ENCODE measurements around the gene RAB31.

RAB31 gene

DNA sequence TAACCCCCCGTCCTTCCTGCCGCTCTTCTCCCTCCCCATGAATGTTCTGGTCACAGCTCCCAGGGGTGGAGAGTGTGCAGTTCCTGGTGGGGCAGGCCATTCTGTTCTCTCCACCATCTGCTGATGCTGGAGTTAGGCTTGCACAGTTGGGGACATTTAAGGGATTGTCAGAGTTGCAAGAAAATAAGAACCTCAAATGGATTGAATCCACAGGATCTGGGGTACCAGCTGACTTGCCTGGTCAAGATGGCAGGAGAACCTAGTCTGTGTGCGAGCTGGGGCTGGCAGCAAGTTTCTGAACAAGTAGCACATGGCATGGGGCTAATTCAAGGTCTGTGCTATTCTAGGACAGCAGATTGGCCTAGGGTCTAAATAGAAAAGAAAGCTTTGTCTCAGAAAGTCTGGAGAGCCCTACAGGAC is 116.9 kb downstream of the RAB31 start:
- DNase-seq = no peak

GRCh38 chr18:9825571-9826073 is 117.5 kb downstream of the RAB31 start:
- DNase-seq = no peak

GRCh38 chr18:9826685-9827084 is 118.6 kb downstream of the RAB31 start:
- no peak for DNase-seq

- DNase-seq = peak in 1 of 2 experiments; percentile 3
These were observed 119.2 kb downstream of the RAB31 start for GRCh38 chr18:9827211-9827792.

GRCh38 chr18:9827793-9828505 is 119.8 kb downstream of the RAB31 start:
- no peak for DNase-seq

GRCh38 chr18:9828506-9829396 is 120.7 kb downstream of the RAB31 start:
- no peak for DNase-seq

GRCh38 chr18:9829397-9829712 is 121.3 kb downstream of the RAB31 start:
- DNase-seq = no peak

DNA sequence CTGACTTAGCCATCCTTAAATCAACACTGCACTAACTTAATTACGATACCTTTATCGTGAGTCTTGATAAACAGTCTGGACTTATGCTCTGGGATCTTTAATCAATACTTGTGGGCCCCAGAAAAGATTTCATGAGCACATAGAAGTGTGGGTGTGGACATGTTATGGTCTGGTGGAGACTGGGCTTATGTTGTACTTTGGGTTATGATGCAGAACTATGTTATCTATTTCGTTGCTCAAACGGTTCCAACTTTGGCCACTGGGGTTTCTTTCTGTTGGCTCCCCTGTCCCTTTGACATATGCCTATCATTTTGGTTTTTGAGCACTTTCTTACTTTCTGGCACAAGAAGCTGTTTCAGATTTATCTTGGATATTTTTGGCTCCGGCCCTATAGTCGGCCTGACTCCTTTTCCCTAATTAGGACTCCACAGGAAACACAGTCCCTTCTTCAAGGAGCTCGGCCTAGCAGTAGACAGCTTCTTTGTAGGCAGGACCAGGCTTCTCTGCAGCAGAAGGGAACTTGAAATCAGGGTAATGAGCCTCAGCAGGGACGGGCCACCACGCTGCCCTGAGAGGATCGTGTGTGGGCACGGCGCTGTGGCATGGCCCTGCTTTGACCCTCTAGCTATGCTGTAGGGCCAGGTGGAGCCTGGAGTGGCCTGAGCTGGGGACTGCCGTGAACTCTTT is 123.1 kb downstream of the RAB31 start:
- DNase-seq = no peak

DNA sequence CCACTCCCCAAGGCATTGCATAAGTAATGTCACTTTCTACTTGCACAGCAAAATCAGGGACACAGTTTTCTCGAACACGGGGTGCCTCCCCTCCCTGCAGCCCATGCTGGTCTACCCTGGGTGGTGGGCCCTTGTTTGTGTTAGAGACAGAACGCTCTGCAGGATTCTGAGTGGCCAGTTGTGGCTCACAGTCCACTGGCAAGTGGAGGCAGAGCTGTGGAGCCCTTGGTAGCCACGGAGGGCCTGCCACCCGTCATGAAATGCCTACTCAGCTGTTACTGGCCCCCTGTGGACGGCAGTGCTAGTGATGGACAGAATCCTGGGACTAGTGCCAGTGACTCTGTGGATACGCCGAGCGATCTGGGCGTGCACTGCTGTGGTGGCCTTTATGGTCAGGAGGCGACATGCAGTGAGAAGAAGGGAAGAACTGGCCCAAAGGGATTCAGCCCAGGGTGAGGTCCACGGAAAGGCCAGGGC is 123.7 kb downstream of the RAB31 start:
- no peak for DNase-seq

DNA sequence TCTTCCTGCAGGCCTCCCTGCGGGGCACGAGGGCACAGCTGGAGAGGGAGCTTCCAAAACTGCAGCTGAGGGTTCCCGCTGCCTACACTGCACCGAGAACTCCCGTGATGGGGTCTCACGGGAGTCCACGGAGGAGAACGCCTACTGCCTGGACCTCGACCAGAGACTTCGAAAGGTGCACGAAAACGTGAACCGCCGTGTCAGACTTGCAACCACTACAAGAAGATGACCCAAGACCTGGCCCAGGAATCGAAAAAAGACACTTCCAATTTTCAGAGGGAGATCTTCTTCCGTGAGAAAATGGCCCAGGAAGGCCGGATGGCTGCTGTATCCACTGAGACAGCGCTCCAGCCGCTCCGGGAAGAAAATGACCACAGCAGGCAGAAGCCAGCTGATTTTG is 124.8 kb downstream of the RAB31 start:
- DNase-seq = no peak

- no peak for DNase-seq
These were observed 126.5 kb downstream of the RAB31 start for GRCh38 chr18:9834551-9834950.

DNA sequence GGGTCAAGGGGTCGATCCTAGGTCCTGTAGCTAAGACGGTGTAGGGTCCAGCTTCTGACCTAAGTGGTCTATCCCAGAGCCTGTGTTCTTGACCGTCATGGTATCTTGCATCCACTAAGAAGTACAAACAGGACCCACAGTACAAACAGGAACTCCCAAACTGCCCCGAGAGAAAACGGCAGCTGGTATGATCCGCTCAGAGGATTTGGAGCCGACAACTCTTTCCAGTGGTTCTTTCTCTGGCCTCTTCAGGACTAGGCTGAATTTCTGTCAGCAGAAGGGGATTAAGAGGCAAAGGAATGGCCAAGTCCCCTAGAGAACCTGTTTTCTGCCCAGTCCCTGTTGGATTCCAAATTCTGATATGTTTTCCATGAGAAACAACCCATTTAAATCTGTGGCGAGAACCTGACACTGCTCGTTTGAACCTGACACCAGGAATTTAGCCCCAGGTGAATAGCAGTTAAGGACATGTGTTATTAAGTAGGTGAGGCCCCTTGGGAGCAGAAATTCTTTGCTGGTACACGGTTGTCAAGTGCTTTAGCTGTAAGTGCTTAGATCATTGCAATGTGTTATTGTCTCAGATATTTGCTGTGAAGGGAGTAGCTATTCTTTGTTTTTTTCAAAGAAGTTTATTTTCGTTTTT is 127.1 kb downstream of the RAB31 start:
- DNase-seq = peak in 1 of 2 experiments; percentile 41

DNA sequence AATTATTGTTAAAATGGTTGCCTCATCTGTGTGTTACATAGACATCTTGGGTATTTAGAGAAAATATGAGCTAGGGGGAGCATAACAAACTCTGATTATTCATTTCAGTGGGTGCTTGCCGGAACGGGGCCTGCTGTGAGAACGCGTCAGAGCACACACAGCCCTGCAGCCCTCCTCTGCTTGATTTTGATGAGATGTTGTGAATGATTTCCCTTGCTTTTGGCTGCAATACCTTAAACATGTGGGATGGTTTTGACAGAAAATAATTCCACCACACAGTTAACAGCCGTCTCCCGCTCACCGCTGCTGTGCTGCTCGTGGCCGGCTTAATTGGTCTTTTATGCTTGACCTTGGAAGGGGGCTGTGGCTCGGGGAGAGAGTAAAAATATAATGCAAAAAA is 127.7 kb downstream of the RAB31 start:
- DNase-seq = no peak

GRCh38 chr18:9838144-9838877 is 130.2 kb downstream of the RAB31 start:
- no peak for DNase-seq

DNA sequence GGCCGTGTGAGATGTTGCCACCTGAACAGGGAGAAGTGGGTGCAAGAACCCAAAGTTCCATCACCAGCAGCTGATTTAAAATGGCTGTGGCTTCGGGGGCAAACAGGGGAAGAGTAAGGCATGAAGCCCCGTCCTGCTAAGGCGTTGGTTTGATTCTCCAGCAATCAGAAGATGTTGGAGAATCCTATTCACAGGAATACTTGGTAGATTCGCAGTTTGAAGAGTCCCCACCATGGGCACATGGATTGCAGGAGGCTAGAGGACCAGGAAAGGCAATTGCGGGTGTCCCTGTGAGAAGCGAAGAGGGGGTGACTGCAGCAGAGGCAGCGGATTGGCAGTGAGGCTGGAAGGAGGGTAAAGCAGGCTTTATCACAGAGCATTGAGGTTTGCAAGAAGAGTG is 131.1 kb downstream of the RAB31 start:
- no peak for DNase-seq

DNA sequence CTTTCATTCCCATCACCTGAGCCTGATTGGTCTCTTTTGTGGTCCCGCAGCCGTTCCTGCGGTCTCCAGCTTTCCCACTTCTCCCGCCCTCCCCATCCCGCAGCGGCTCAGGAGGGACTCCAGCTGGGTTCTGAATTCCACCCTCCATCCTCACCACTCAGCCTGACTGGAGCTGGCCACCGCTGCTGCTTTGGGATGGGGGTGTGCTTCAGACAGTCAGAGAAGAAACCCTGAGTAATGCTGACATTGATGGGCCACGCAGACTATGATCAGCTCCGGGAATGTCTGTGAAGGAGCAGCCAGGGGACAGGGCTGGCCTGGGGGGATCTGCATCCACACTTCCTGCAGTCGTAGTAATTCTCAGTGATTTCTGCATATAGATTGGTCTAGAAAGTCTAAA is 131.8 kb downstream of the RAB31 start:
- no peak for DNase-seq

- DNase-seq = no peak
These were observed 133.7 kb downstream of the RAB31 start for GRCh38 chr18:9841752-9842151.

DNA sequence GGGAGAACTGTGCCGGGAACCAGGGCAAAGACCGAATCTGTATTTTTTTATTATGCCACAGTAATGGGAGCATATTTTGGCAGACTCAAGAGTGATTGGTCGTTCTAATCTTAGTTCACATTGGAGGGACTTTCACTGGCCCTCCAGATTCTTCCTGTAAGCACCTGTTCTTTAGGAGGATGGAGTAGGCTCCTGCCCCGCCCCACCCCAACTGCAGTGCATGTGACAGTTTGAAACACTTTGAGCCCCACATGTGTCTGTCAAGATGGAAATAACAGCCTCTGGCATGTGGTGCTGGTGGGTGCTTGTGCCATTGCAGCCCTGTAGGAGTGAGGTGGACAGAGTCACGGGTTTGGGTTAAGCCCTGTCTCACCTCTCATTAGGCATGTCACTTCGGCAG is 134.3 kb downstream of the RAB31 start:
- DNase-seq = no peak

DNA sequence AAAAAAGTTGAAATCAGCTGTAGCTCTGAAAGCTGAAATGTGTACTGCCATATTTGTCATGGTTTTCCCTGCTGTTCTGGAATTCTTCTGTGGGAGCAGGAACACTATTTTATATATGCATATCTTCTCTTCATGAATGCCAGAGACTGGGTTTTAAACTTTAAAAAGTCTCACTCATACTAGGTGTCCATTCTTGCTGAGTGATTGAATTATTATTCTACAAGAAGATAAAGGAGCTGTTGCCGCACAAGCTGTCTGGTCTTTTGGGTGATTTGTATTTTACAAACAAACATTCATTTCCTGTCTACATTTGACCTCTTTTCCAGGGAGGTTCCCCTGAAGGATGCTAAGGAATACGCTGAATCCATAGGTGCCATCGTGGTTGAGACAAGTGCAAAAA is 137.2 kb downstream of the RAB31 start:
- DNase-seq = no peak

- no peak for DNase-seq
These were observed 138.2 kb downstream of the RAB31 start for GRCh38 chr18:9846162-9846925.
